Activated B cell treated with CpG ODN at 0.5 μM for 24 hours (primary cell): Measurements from ENCODE around the gene GSC2. TPM values are rescaled to one million over a fixed set of nuclear protein-coding genes. Genes with fewer than 3 reads are reported as not detected.
"Not testable (repeated sequence)": the region's sequence is repeated elsewhere in the genome, so short reads cannot be mapped to it uniquely, and the experiment has no call there.

Source experiments
- ATAC-seq: fragments of 200-7000 bp; cut with Tn5 transposase; one replicate; pipeline ENCODE4 v1.10.0; 2021; ENCODE audit warnings: low read depth, mild to moderate bottlenecking, moderate library complexity
- CTCF ChIA-PET: fragments of 350-600 bp; sonication (Branson Sonifier 250); formaldehyde crosslinking; loops from one replicate; lab custom pipeline; 2021; ENCODE audit warnings: antibody characterized with exemption; lab: Charles Lee
- POLR2A ChIA-PET: fragments of 350-600 bp; sonication (Branson Sonifier 250); formaldehyde crosslinking; loops from one replicate; lab custom pipeline; 2021; ENCODE audit warnings: antibody characterized with exemption; lab: Charles Lee
- DNase-seq: peaks from one replicate; pipeline ENCODE4 v3.0.0; 2022
- H3K27ac Mint-ChIP-seq: one replicate; pipeline ENCODE4 v1.8.0; 2020; ENCODE audit warnings: mixed read lengths
- H3K27me3 Mint-ChIP-seq: one replicate; pipeline ENCODE4 v1.8.0; 2021; ENCODE audit warnings: mixed read lengths
- H3K36me3 Mint-ChIP-seq: one replicate; pipeline ENCODE4 v1.8.0; 2021; ENCODE audit warnings: low read depth, mixed read lengths
- H3K4me1 Mint-ChIP-seq: one replicate; pipeline ENCODE4 v1.8.0; 2021; ENCODE audit warnings: mixed read lengths
- H3K4me3 Mint-ChIP-seq: one replicate; pipeline ENCODE4 v1.8.0; 2020; ENCODE audit warnings: mild to moderate bottlenecking, mixed read lengths
- H3K9me3 Mint-ChIP-seq: one replicate; pipeline ENCODE4 v1.8.0; 2020; ENCODE audit warnings: mixed read lengths
- CTCF ChIP-seq: fragments of 200-600 bp; IDR thresholded peaks from one replicate; pipeline ENCODE4 v1.8.0; 2022; ENCODE audit warnings: antibody characterized with exemption, mild to moderate bottlenecking
- intact Hi-C: fragments of 100-400 bp; cut with micrococcal nuclease; formaldehyde crosslinking; loops from one replicate; pipeline ENCODE4 v1.15.1; 2024
- total RNA-seq: library from RNA; stranded (reverse); gene quantifications from 2 replicates; pipeline ENCODE4 v1.2.3, GENCODE V29; 2022

GSC2 gene
- total RNA-seq, 1 donor from 2014 or later = not detected

DNA sequence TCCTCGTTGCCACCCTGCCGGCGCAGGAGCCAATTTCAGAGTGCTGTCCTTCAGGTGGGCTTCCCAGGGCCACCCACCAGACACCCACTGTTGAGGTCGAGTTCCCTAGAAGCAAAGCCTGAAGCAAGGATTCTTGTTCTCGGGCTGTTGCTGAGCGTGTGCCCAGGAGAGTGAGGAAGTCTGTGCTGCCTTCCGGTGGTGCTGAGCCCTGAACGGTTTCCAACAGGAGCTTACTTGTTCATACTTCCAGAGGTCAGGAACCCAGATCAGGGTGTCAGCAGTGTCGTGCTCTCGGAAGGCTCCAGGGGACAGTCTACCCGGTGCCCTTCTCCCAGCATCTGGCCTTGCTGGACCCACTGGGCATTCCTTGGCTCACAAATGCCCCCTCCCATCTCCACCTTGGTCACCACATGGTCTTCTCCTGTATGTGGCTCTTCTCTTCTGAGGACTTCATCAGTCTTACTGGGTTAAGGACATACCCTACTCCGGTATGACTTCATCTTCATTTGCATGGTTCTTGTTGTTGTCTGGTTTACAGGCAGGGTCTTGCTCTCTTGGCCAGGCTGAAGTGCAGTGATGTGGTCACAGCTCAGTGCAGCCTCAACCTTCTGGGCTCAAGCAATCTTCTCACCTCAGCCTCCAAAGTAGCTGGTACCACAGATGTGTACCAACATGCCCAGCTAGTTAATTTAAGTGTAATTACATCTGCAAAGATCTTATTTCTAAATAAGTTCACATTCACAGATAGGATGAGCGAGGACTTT, 17.2 kb upstream of the GSC2 start:
- Mint-ChIP-seq H3K27ac (no peak overlapping the region), H3K36me3 (peaks cover 6% of the 10 kb centered on the region), H3K4me3 (no peak overlapping the region), H3K9me3 (no peaks in the 10 kb centered on the region), H3K27me3 (peaks cover 30% of the 10 kb centered on the region), H3K4me1 (peaks cover 25% of the 10 kb centered on the region)
- no peak for DNase-seq
- no peak for TF ChIP-seq CTCF
- no peak for ATAC-seq
- CTCF ChIA-PET = no interaction called here
- POLR2A ChIA-PET = no interaction called here
- intact Hi-C loops = no loop called here

- Mint-ChIP-seq H3K4me3 (no peak overlapping the region), H3K27me3 (peaks cover 30% of the 10 kb centered on the region)
- CTCF ChIA-PET = no interaction called here
These were observed 16.3 kb upstream of the GSC2 start for GRCh38 chr22:19166421-19166820.

DNA sequence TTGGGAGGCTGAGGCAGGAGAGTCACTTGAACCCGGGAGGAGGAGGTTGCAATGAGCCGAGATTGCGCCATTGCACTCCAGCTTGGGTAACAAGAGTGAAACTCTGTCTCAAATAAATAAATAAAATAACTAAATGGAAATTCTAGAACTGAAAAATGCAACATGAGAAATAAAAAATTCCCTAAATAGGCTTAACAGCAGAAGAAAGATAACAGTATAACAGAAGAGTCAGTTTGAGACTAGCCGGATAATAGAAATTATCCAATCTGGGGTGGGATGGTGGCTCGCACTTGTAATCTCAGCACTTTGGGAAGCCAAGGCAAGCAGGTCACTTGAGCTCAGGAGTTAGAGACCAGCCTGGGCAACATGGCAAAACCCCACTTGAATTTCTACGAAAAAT, 14.3 kb upstream of the GSC2 start:
- POLR2A ChIA-PET = no interaction called here
- H3K4me1 Mint-ChIP-seq = peaks cover 5% of the 10 kb centered on the region
- TF ChIP-seq CTCF = no peak
- H3K36me3 Mint-ChIP-seq = no peaks in the 10 kb centered on the region
- CTCF ChIA-PET = no interaction called here
- H3K27ac Mint-ChIP-seq = no peak overlapping the region
- DNase-seq (no peak), ATAC-seq (no peak)
- H3K4me3 Mint-ChIP-seq = no peak overlapping the region
- peaks cover 26% of the 10 kb centered on the region for H3K27me3 Mint-ChIP-seq
- no peaks in the 10 kb centered on the region for H3K9me3 Mint-ChIP-seq
- intact Hi-C loops = no loop called here

More at GRCh38 chr22:19166421-19166820, 16.3 kb upstream of the GSC2 start:
- DNase-seq = no peak
- Mint-ChIP-seq H3K9me3 (no peaks in the 10 kb centered on the region), H3K36me3 (peaks cover 5% of the 10 kb centered on the region), H3K4me1 (peaks cover 21% of the 10 kb centered on the region), H3K27ac (no peak overlapping the region)
- POLR2A ChIA-PET = no interaction called here
- ATAC-seq = no peak
- intact Hi-C loops = no loop called here
- TF ChIP-seq CTCF = no peak

- intact Hi-C loops, H3K4me3 Mint-ChIP-seq, H3K9me3 Mint-ChIP-seq, CTCF ChIA-PET, H3K27me3 Mint-ChIP-seq, H3K36me3 Mint-ChIP-seq, POLR2A ChIA-PET, H3K4me1 Mint-ChIP-seq, DNase-seq, ATAC-seq, H3K27ac Mint-ChIP-seq: not testable (repeated sequence)
These were observed 8.6 kb upstream of the GSC2 start for GRCh38 chr22:19158649-19159048.

DNA sequence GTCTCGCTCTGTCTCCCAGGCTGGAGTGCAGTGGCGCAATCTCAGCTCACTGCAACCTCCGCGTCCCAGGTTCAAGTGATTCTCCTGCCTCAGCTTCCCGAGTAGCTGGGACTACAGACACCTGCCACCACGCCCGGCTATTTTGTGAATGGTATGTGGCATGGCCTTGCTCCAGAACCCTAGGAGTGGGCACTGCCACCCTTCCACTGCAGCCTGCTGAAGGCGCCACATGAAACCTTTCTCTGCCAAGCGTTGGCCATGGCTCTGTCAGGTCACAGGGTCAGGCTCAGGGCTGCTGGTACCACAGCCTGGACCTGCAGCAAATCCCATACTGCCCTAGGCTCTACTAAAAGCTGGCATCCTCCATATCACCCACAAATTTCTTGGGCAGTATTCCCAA, 6.0 kb upstream of the GSC2 start:
- H3K27ac Mint-ChIP-seq, CTCF ChIA-PET, DNase-seq, POLR2A ChIA-PET, H3K36me3 Mint-ChIP-seq, intact Hi-C loops, H3K4me3 Mint-ChIP-seq, ATAC-seq, H3K4me1 Mint-ChIP-seq, H3K9me3 Mint-ChIP-seq: not testable (repeated sequence)
- H3K27me3 Mint-ChIP-seq = peaks cover 23% of the 10 kb centered on the region

GRCh38 chr22:19152942-19153883, 3.1 kb upstream of the GSC2 start:
- ATAC-seq (no peak), DNase-seq (no peak)
- H3K27me3 Mint-ChIP-seq = peaks cover 30% of the 10 kb centered on the region
- peaks cover 6% of the 10 kb centered on the region for H3K4me1 Mint-ChIP-seq
- H3K4me3 Mint-ChIP-seq = no peak overlapping the region
- no peak for TF ChIP-seq CTCF
- POLR2A ChIA-PET = no interaction called here
- no peak overlapping the region for H3K27ac Mint-ChIP-seq
- CTCF ChIA-PET = interaction anchor here (1.3 kb wide), 1 partner anchor 9 kb away, joined by 3 read pairs; the partner anchor contains the start of gene ESS2
- H3K9me3 Mint-ChIP-seq = no peaks in the 10 kb centered on the region
- intact Hi-C loops = no loop called here
- no peaks in the 10 kb centered on the region for H3K36me3 Mint-ChIP-seq
